Keratinocyte (primary cell): ENCODE data around the gene SLC15A3.

Experiments
- EZH2 ChIP-seq: IDR thresholded peaks from one replicate; pipeline ENCODE4 v1.6.1; 2012; ENCODE audit warnings: inconsistent platforms, mild to moderate bottlenecking, low read length, moderate library complexity
- TF ChIP-seq, protein P1 (sequence below), 3 experiments: IDR thresholded peaks in 1 of 3; conservative IDR thresholded peaks in 1 of 3; optimal IDR thresholded peaks in 1 of 3; 2 replicates in 2 of 3; 3 replicates in 1 of 3; pipeline versions ENCODE3 to v1.5.1; 2011; ENCODE audit warnings: low read length in 3 of 3, mild to moderate bottlenecking in 3 of 3, moderate library complexity in 2 of 3, control low read depth in 1 of 3, inconsistent platforms in 1 of 3; ENCODE audit not compliant: insufficient read depth in 2 of 3; ENCODE audit errors: extremely low read depth in 1 of 3

DNA sequence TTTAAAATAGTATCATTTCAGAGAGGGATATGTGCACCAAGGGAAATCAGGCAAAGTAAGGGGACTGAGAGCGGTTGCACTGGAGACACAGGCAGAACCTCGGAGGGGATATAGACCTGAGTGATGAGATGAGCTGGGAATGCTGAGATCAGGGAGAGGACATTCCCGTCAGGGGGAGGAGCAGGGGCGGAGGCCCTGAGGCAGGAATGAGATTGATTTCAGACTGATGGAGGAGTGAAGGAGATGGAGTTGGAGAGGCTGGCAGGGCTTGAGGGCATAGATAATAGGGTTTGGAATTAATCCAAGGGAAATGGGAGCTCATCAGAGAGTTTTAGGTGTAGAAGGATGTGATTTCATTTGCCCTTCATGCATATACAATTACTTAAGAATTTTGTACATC, 32.7 kb upstream of the SLC15A3 start:
- TF ChIP-seq, protein P1, sequence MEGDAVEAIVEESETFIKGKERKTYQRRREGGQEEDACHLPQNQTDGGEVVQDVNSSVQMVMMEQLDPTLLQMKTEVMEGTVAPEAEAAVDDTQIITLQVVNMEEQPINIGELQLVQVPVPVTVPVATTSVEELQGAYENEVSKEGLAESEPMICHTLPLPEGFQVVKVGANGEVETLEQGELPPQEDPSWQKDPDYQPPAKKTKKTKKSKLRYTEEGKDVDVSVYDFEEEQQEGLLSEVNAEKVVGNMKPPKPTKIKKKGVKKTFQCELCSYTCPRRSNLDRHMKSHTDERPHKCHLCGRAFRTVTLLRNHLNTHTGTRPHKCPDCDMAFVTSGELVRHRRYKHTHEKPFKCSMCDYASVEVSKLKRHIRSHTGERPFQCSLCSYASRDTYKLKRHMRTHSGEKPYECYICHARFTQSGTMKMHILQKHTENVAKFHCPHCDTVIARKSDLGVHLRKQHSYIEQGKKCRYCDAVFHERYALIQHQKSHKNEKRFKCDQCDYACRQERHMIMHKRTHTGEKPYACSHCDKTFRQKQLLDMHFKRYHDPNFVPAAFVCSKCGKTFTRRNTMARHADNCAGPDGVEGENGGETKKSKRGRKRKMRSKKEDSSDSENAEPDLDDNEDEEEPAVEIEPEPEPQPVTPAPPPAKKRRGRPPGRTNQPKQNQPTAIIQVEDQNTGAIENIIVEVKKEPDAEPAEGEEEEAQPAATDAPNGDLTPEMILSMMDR (optimal IDR thresholded peaks at IDR 0.05 in 1 of 3, IDR thresholded peaks at IDR 0.05 in 1 of 3, conservative IDR thresholded peaks at IDR 0.05 in 1 of 3; ENCODE audit: extremely low read depth in 1 of 3, insufficient read depth in 2 of 3, low read length in 3 of 3), result no peak
- no peak for TF ChIP-seq EZH2
